Glutamatergic neuron (in vitro differentiated cells): Measurements from ENCODE around the gene PMF1. TPM values are rescaled to one million over a fixed set of nuclear protein-coding genes. Genes with fewer than 3 reads are reported as not detected.
A peak's percentile ranks its signal among the peaks of the same experiment; 100 is the strongest.
"Not testable (repeated sequence)": the region's sequence is repeated elsewhere in the genome, so short reads cannot be mapped to it uniquely, and the experiment has no call there.

Experiments
- DNase-seq: peaks from one replicate; pipeline ENCODE4 v3.0.0; 2022
- H3K27ac Mint-ChIP-seq: one replicate; pipeline ENCODE4 v1.8.0; 2020; ENCODE audit warnings: mild to moderate bottlenecking, mixed read lengths, inconsistent platforms; ENCODE audit not compliant: unreplicated experiment
- H3K27me3 Mint-ChIP-seq: one replicate; pipeline ENCODE4 v1.8.0; 2020; ENCODE audit warnings: mild to moderate bottlenecking, moderate library complexity, mixed read lengths, inconsistent platforms; ENCODE audit not compliant: unreplicated experiment
- H3K36me3 Mint-ChIP-seq: one replicate; pipeline ENCODE4 v1.8.0; 2020; ENCODE audit warnings: mild to moderate bottlenecking, mixed read lengths, inconsistent platforms; ENCODE audit not compliant: unreplicated experiment
- H3K4me1 Mint-ChIP-seq: one replicate; pipeline ENCODE4 v1.8.0; 2020; ENCODE audit warnings: mild to moderate bottlenecking, low read depth, mixed read lengths, inconsistent platforms; ENCODE audit not compliant: unreplicated experiment
- H3K4me3 Mint-ChIP-seq: one replicate; pipeline ENCODE4 v1.8.0; 2020; ENCODE audit warnings: mild to moderate bottlenecking, mixed read lengths, inconsistent platforms; ENCODE audit not compliant: unreplicated experiment
- H3K9me3 Mint-ChIP-seq: one replicate; pipeline ENCODE4 v1.8.0; 2020; ENCODE audit warnings: mild to moderate bottlenecking, moderate library complexity, mixed read lengths, inconsistent platforms; ENCODE audit not compliant: unreplicated experiment
- total RNA-seq: library from RNA; stranded (reverse); fragmentation: NEBNext Ultra II Directional; extraction: Animal tissue kit (Norgen Biotek cat#: 25700); gene quantifications from one replicate; pipeline ENCODE4 v1.2.1, GENCODE V29; 2021; ENCODE audit not compliant: unreplicated experiment
- TF ChIP-seq, protein P1 (sequence below): fragments of 200-600 bp; sonication (generic); IDR thresholded peaks from one replicate; pipeline ENCODE4 v1.5.0; 2021; ENCODE audit not compliant: partially characterized antibody, unreplicated experiment

The PMF1 gene
- total RNA-seq, 1 donor from 2014 or later = 31.6 TPM

DNA sequence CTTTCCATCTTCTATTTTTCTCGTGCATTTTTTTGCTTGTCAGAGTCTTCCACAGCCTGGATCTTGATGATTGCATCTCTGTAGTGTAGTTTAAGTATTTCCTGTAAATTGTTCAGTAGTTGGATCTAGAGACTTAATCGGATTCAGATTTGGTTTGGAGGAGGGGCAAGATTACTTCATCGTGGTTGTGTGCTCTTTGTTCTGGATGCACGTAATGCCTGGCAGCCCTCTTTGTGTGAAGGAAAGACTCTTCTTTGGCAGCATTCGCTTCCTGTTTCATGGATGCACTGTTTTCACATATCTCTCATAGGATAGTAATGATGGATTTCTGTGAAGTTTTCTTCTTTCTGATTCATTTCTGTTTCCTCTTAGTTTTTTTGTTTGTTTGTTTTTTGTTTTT is 45.3 kb upstream of the PMF1 start:
- no peaks in the 10 kb centered on the region for H3K36me3 Mint-ChIP-seq

DNA sequence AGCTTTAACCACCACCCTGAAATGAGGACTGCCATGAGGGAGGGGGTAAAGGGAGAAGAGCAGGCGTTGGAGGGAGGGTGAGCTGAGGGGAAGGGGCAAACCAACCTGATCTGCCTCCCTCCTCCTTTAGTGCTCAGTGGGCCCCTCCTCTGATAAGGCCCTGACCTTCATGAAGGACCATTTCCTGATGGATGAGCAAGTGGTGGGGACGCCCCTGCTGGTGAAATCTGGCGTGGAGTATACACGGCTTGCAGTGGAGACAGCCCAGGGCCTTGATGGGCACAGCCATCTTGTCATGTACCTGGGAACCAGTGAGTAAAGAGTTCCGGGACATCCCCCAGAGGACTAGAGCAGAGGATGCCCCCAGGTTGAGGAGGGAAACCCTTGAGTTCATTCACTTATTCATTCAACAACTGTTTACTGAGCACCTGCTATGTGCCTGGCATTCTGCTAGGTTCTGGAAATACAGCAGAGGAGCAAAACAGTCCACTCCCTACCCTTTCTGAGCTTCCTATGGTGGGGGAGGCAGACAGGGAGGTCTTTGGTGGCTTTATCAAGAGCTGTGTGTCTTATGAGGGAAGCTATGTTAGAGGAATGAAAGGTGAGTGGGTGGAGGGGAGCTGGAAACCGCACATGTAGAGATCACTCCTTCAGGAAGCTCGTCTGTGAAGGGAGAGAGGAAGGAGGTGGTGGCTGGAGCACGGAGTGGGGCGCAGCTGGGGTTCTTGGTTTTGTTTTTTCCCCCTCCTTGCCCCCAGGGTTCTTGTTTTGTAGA is 39.9 kb upstream of the PMF1 start:
- no peak overlapping the region for H3K4me3 Mint-ChIP-seq
- peaks cover 11% of the 10 kb centered on the region for H3K27me3 Mint-ChIP-seq
- H3K36me3 Mint-ChIP-seq = no peaks in the 10 kb centered on the region
- no peaks in the 10 kb centered on the region for H3K4me1 Mint-ChIP-seq
- no peaks in the 10 kb centered on the region for H3K9me3 Mint-ChIP-seq
- TF ChIP-seq, protein P1, sequence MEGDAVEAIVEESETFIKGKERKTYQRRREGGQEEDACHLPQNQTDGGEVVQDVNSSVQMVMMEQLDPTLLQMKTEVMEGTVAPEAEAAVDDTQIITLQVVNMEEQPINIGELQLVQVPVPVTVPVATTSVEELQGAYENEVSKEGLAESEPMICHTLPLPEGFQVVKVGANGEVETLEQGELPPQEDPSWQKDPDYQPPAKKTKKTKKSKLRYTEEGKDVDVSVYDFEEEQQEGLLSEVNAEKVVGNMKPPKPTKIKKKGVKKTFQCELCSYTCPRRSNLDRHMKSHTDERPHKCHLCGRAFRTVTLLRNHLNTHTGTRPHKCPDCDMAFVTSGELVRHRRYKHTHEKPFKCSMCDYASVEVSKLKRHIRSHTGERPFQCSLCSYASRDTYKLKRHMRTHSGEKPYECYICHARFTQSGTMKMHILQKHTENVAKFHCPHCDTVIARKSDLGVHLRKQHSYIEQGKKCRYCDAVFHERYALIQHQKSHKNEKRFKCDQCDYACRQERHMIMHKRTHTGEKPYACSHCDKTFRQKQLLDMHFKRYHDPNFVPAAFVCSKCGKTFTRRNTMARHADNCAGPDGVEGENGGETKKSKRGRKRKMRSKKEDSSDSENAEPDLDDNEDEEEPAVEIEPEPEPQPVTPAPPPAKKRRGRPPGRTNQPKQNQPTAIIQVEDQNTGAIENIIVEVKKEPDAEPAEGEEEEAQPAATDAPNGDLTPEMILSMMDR = no peak
- DNase-seq = no peak
- H3K27ac Mint-ChIP-seq = no peak overlapping the region

More for the DNA sequence above, 45.3 kb upstream of the PMF1 start:
- Mint-ChIP-seq H3K27ac (no peak overlapping the region), H3K4me3 (no peak overlapping the region), H3K27me3 (no peaks in the 10 kb centered on the region), H3K4me1 (no peaks in the 10 kb centered on the region), H3K9me3 (no peaks in the 10 kb centered on the region)
- TF ChIP-seq, protein P1 = no peak
- no peak for DNase-seq

DNA sequence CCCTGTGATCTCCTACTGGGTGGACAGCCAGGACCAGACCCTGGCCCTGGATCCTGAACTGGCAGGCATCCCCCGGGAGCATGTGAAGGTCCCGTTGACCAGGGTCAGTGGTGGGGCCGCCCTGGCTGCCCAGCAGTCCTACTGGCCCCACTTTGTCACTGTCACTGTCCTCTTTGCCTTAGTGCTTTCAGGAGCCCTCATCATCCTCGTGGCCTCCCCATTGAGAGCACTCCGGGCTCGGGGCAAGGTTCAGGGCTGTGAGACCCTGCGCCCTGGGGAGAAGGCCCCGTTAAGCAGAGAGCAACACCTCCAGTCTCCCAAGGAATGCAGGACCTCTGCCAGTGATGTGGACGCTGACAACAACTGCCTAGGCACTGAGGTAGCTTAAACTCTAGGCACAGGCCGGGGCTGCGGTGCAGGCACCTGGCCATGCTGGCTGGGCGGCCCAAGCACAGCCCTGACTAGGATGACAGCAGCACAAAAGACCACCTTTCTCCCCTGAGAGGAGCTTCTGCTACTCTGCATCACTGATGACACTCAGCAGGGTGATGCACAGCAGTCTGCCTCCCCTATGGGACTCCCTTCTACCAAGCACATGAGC is 36.1 kb upstream of the PMF1 start:
- Mint-ChIP-seq H3K4me1 (peaks cover 12% of the 10 kb centered on the region), H3K27ac (peak overlapping the region; percentile 5), H3K4me3 (no peak overlapping the region), H3K36me3 (no peaks in the 10 kb centered on the region), H3K27me3 (peaks cover 11% of the 10 kb centered on the region), H3K9me3 (peaks cover 5% of the 10 kb centered on the region)
- TF ChIP-seq, protein P1 = no peak
- no peak for DNase-seq

DNA sequence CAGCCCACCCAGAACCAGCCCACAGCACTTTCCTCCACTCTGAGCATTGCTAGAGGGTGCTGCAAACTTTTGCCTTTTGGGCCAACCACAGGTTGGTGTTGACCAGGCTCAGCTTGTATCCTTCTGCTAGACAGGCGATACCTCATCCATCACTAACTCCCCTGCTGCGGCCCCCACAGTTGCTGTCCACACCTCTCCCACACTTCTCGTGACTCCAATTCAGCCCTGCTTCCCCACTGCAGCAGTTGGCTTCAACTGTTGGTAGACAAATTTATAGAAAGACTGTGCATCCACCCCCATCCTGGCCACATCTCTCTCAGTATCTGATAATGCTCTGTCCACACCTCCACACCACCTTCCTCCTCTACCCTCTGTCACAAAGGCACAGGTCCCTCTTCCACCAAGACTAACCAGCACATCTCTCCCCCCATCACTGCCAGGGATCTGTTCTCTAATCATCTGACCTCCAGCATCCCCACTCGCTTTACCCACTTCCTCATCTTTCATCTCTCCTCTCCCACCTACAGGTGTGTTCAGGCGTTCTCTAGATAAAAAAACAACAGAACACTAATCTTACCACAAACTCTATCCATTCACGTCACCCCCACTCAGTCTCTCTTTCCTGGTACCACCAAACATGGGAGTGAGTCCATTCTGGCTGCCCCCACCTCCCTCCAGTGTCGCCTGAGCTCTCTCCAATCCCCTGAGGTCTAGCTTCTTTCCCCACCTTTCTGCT is 34.7 kb upstream of the PMF1 start:
- peaks cover 5% of the 10 kb centered on the region for H3K9me3 Mint-ChIP-seq
- TF ChIP-seq, protein P1 = no peak
- H3K27me3 Mint-ChIP-seq = peaks cover 11% of the 10 kb centered on the region
- peaks cover 20% of the 10 kb centered on the region for H3K4me1 Mint-ChIP-seq
- no peaks in the 10 kb centered on the region for H3K36me3 Mint-ChIP-seq
- peak overlapping the region; percentile 51 for H3K4me3 Mint-ChIP-seq
- no peak for DNase-seq
- H3K27ac Mint-ChIP-seq = peak overlapping the region; percentile 7

DNA sequence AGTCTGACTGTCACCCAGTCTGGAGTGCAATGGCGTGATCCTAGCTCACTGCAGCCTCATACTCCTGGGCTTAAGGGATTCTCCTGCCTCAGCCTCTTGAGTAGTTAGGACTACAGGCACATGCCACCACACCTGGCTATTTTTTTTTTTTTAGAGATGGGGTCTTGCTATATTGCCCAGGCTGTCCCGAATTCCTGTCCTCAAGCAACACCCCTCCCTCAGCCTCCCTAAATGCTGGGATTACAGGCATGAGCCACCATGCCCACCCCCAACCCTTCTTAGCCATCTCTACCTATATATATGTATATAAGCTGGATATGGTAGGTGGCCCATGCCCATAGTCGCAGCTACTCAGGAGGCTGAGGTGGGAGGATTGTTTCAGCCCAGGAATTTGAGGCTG is 32.3 kb upstream of the PMF1 start:
- Mint-ChIP-seq H3K36me3 (no peaks in the 10 kb centered on the region), H3K9me3 (peaks cover 5% of the 10 kb centered on the region), H3K4me1 (peaks cover 20% of the 10 kb centered on the region), H3K27me3 (peaks cover 2% of the 10 kb centered on the region), H3K27ac (no peak overlapping the region), H3K4me3 (no peak overlapping the region)
- DNase-seq = no peak
- TF ChIP-seq, protein P1 = no peak

DNA sequence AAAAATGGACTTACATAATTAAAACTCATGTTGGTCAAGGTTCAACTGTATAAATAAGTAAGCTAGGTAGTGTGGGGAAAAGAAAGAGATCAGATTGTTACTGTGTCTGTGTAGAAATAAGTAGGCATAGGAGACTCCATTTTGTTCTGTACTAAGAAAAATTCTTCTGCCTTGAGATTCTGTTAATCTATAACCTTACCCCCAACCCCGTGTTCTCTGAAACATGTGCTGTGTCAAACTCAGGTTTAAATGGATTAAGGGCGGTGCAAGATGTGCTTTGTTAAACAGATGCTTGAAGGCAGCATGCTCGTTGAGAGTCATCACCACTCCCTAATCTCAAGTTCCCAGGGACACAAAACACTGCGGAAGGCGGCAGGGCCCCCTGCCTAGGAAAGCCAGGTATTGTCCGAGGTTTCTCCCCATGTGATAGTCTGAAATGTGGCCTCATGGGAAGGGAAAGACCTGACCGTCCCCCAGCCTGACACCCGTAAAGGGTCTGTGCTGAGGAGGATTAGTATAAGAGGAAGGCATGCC is 31.3 kb upstream of the PMF1 start:
- H3K36me3 Mint-ChIP-seq, H3K9me3 Mint-ChIP-seq, DNase-seq, H3K27me3 Mint-ChIP-seq: not testable (repeated sequence)
- Mint-ChIP-seq H3K4me1 (peaks cover 20% of the 10 kb centered on the region), H3K4me3 (peak overlapping the region; percentile 42), H3K27ac (peak overlapping the region; percentile 63)
